ENCODE results near the gene TLE2. TPM values are rescaled to one million over a fixed set of nuclear protein-coding genes. Genes with fewer than 3 reads are reported as not detected.

Gene TLE2
- total RNA-seq, 1 experiment from 2014 or later = 3.1 TPM

- no peak within 1 kb of the TSS for H2BK5ac ChIP-seq (ENCODE audit: insufficient read length, low read length)
- H3K56ac ChIP-seq (ENCODE audit: insufficient read length, low read depth, low read length) = no peak within 1 kb of the TSS
- peak; percentile 99 for DNase-seq
- H3K23me2 ChIP-seq (ENCODE audit: insufficient read length, low read depth, low read length, poor library complexity, severe bottlenecking) = peaks cover 5% of the 10 kb centered on the region
- Mint-ChIP-seq H3K36me3 (ENCODE audit: insufficient read depth in 1 of 3, low read depth in 3 of 3) (no peaks in the 10 kb centered on the region; a peak in 1 of 7 replicates), H3K27me3 (ENCODE audit: low read depth) (peaks cover 94% of the 10 kb centered on the region), H3K9me3 (peaks cover 0 to 4% of the 10 kb centered on the region in 2 experiments; a peak in 1 of 5 replicates), H3K4me1 (peaks cover 22 to 36% of the 10 kb centered on the region in 2 experiments), H3K4me3 (peak within 1 kb of the TSS; percentile 61 to 83), H3K27ac (no peak within 1 kb of the TSS)
- no peak within 1 kb of the TSS for H3K4ac ChIP-seq (ENCODE audit: low read depth, low read length)
- H2BK15ac ChIP-seq (ENCODE audit: low read depth, low read length) = no peak within 1 kb of the TSS
- no peaks in the 10 kb centered on the region for H3K79me1 ChIP-seq (ENCODE audit: insufficient read depth, low read depth, low read length, poor library complexity, severe bottlenecking)
- no peak for TF ChIP-seq CTCF (conservative IDR thresholded peaks at IDR 0.05)
- no peak within 1 kb of the TSS for H3K9ac ChIP-seq (ENCODE audit: extremely low read depth, insufficient read length, low read length)
- H4K20me1 ChIP-seq (ENCODE audit: control insufficient read depth, insufficient read depth, insufficient read length) = no peaks in the 10 kb centered on the region
- H3K14ac ChIP-seq (ENCODE audit: insufficient read depth, low read length) = no peak within 1 kb of the TSS
- H3K27me3 ChIP-seq (ENCODE audit: insufficient read depth, low read length) = no peaks in the 10 kb centered on the region
- no peak within 1 kb of the TSS for H3T11ph ChIP-seq (ENCODE audit: low read length)
- H3K4me2 ChIP-seq (ENCODE audit: insufficient read depth, insufficient read length, low read length) = peak within 1 kb of the TSS; percentile 57
- no peak within 1 kb of the TSS for H4K91ac ChIP-seq (ENCODE audit: insufficient read length, low read depth, low read length)
- H2AFZ ChIP-seq (ENCODE audit: low read length) = no peak within 1 kb of the TSS
- H3K9me3 ChIP-seq (ENCODE audit: control insufficient read depth, low read depth, low read length) = no peaks in the 10 kb centered on the region
- peaks cover 2% of the 10 kb centered on the region; the same call in 1 of the 2 replicates for H3K4me1 ChIP-seq (ENCODE audit: insufficient read depth, low read length)
- H3K23ac ChIP-seq (ENCODE audit: insufficient read length, low read depth, low read length) = no peak within 1 kb of the TSS
- H4K5ac ChIP-seq (ENCODE audit: insufficient read length, low read depth, low read length) = no peak within 1 kb of the TSS
- no peak within 1 kb of the TSS for H2BK12ac ChIP-seq (ENCODE audit: insufficient read length, low read depth, low read length)
- H3K79me2 ChIP-seq (ENCODE audit: insufficient read depth, low read length) = no peaks in the 10 kb centered on the region
- H4K8ac ChIP-seq (replicated peaks; ENCODE audit: insufficient read length, low read depth, low read length) = no peak within 1 kb of the TSS
- H3K27ac ChIP-seq (ENCODE audit: insufficient read length, low read depth, low read length) = no peak within 1 kb of the TSS
- no peak within 1 kb of the TSS for H3K18ac ChIP-seq (ENCODE audit: insufficient read length, low read depth, low read length)
- no peak within 1 kb of the TSS for H2AK5ac ChIP-seq (ENCODE audit: insufficient read length, low read length)
- H2BK20ac ChIP-seq (ENCODE audit: low read depth, low read length, poor library complexity, severe bottlenecking) = no peak within 1 kb of the TSS
- no CpG with 5 or more reads among the region's 51 CpGs for WGBS (ENCODE audit: extremely low coverage, insufficient read length, low lambda C conversion rate)
- H2BK120ac ChIP-seq (ENCODE audit: low read depth, low read length, poor library complexity, severe bottlenecking) = no peak within 1 kb of the TSS
These were observed 51.9 kb downstream of the TLE2 start, which contains the start of gene TLE6 for GRCh38 chr19:2977001-2977745. Gene TLE6, plus strand, starts transcription at chr19:2977564. Its CDS starts 670 bp downstream, at chr19:2978234.

All from H9 (cell line).